ENCODE measurements around the gene ATP5IF1. TPM values are rescaled to one million over a fixed set of nuclear protein-coding genes. Genes with fewer than 3 reads are reported as not detected.

Gene ATP5IF1
- total RNA-seq, 1 experiment from 2014 or later: 169 TPM

DNA sequence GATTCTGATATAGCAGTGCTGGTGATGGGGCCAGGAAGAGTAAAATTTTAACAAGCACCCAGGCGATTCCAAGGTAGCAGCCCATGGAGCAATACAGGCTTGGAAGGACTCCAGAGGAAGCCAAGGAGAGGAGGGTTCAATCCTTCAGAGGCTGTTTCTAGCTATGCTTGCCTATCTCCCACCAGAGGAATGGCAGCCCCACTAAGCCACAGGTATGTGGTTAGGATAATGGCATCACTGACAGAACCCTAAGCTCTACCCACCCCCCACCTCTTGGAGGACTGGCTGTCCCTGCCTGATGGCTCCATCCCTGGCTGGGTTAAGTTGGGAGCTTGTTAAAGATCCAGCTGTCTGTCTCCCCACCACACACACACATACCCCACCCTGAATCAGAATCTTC lies 40.1 kb upstream of the ATP5IF1 start (continued):
- no peak for TF ChIP-seq EZH2 (IDR thresholded peaks at IDR 0.05)
- no peak for TF ChIP-seq POLR2A (IDR thresholded peaks at IDR 0.05; ENCODE audit: borderline replicate concordance, extremely low read depth, insufficient read depth, insufficient read length)
- no peak for TF ChIP-seq ZNF274 (IDR thresholded peaks at IDR 0.05; ENCODE audit: low read depth, low read length)

- Histone ChIP-seq H4K20me1 (ENCODE audit: insufficient read depth) (no peaks in the 10 kb centered on the region), H3K4me1 (ENCODE audit: control insufficient read depth in 1 of 2, insufficient read depth in 2 of 2, low read length in 2 of 2) (peaks cover 19 to 36% of the 10 kb centered on the region in 2 experiments), H3K9me2 (ENCODE audit: insufficient read depth) (no peaks in the 10 kb centered on the region), H3K9me3 (ENCODE audit: control insufficient read depth in 1 of 2, insufficient read depth in 1 of 2, low read depth in 1 of 2, low read length in 2 of 2) (no peaks in the 10 kb centered on the region), H3K9ac (ENCODE audit: low read length) (no peak overlapping the region), H3K4me2 (ENCODE audit: low read length) (0 out of 2 replicates have a peak overlapping the region, but pooled peaks have one; percentile 26), H3K4me3 (replicated peaks in 1 of 2; ENCODE audit: low read depth in 1 of 2, low read length in 2 of 2) (no peak overlapping the region), H3K27ac (ENCODE audit: low read depth, low read length) (peak overlapping the region; percentile 34; the same call in 1 of the 2 replicates), H3K36me3 (ENCODE audit: control insufficient read depth in 1 of 2, insufficient read depth in 2 of 2, low read length in 2 of 2) (peaks cover 24 to 29% of the 10 kb centered on the region in 2 experiments), H3K79me2 (ENCODE audit: insufficient read depth, low read length) (no peaks in the 10 kb centered on the region), H3K27me3 (ENCODE audit: insufficient read depth, low read length) (no peaks in the 10 kb centered on the region), H2AFZ (ENCODE audit: low read depth, low read length, poor library complexity, severe bottlenecking) (no peak overlapping the region)
- intact Hi-C loops (cut with micrococcal nuclease): no loop called here
- ChIA-PET POLR2A (no interaction called here), RAD21 (ENCODE audit: low non-redundant PET in 1 of 2, low total read pairs in 2 of 2, uncharacterized antibody in 2 of 2, unreplicated experiment in 2 of 2) (interaction anchor here in 1 of 2 experiments (0.6 kb wide), 1 partner anchor 13 kb away, joined by 4 read pairs; no protein-coding TSS in a partner anchor), CTCF (interaction anchor here (1.2 to 1.6 kb wide), 2 partner anchors 12 to 13 kb away, joined by 3 to 7 read pairs; no protein-coding TSS in a partner anchor)
- no TSS peak for BruUV-seq (replicated peaks)
- TF ChIP-seq SP1 (IDR thresholded peaks at IDR 0.05; ENCODE audit: low read depth): no peak
- TF ChIP-seq CBX3 (IDR thresholded peaks at IDR 0.05; ENCODE audit: low read depth): no peak
- no peak for TF ChIP-seq RAD21 (IDR thresholded peaks at IDR 0.05; ENCODE audit: low read depth)
- no peak for TF ChIP-seq ZBTB33 (IDR thresholded peaks at IDR 0.05; ENCODE audit: extremely low read depth, insufficient replicate concordance, low read length)
- TF ChIP-seq, protein P1, sequence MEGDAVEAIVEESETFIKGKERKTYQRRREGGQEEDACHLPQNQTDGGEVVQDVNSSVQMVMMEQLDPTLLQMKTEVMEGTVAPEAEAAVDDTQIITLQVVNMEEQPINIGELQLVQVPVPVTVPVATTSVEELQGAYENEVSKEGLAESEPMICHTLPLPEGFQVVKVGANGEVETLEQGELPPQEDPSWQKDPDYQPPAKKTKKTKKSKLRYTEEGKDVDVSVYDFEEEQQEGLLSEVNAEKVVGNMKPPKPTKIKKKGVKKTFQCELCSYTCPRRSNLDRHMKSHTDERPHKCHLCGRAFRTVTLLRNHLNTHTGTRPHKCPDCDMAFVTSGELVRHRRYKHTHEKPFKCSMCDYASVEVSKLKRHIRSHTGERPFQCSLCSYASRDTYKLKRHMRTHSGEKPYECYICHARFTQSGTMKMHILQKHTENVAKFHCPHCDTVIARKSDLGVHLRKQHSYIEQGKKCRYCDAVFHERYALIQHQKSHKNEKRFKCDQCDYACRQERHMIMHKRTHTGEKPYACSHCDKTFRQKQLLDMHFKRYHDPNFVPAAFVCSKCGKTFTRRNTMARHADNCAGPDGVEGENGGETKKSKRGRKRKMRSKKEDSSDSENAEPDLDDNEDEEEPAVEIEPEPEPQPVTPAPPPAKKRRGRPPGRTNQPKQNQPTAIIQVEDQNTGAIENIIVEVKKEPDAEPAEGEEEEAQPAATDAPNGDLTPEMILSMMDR (IDR thresholded peaks at IDR 0.05 in 2 of 3, conservative IDR thresholded peaks at IDR 0.05 in 1 of 3; ENCODE audit: borderline replicate concordance in 1 of 3, insufficient read depth in 1 of 3, low read depth in 2 of 3, low read length in 2 of 3): no peak
- TF ChIP-seq EZH2 (IDR thresholded peaks at IDR 0.05): no peak
- TF ChIP-seq ELF1 (IDR thresholded peaks at IDR 0.05; ENCODE audit: borderline replicate concordance, low read depth): no peak
- TF ChIP-seq SRF (IDR thresholded peaks at IDR 0.05; ENCODE audit: low read depth): no peak
- TF ChIP-seq CEBPB (IDR thresholded peaks at IDR 0.05; ENCODE audit: low read depth): no peak
- no peak for TF ChIP-seq SIN3A (IDR thresholded peaks at IDR 0.05; ENCODE audit: low read depth)
- TF ChIP-seq, protein P2, sequence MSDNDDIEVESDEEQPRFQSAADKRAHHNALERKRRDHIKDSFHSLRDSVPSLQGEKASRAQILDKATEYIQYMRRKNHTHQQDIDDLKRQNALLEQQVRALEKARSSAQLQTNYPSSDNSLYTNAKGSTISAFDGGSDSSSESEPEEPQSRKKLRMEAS (IDR thresholded peaks at IDR 0.05): no peak
- TF ChIP-seq, protein P3, sequence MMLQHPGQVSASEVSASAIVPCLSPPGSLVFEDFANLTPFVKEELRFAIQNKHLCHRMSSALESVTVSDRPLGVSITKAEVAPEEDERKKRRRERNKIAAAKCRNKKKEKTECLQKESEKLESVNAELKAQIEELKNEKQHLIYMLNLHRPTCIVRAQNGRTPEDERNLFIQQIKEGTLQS (IDR thresholded peaks at IDR 0.05): no peak
- TF ChIP-seq TCF7L2 (IDR thresholded peaks at IDR 0.05; ENCODE audit: borderline replicate concordance, extremely low read depth, insufficient read depth, insufficient read length): no peak
- TF ChIP-seq ZFX (IDR thresholded peaks at IDR 0.05): no peak
- TF ChIP-seq JUND (IDR thresholded peaks at IDR 0.05): no peak
- DNase-seq (ENCODE audit: low read depth, low spot score) (no peak), ATAC-seq (no peak)
These were observed 39.6 kb upstream of the ATP5IF1 start for GRCh38 chr1:28196330-28196729.
